HepG2 (cell line): ENCODE results near the gene GLDN. TPM values are rescaled to one million over a fixed set of nuclear protein-coding genes. Genes with fewer than 3 reads are reported as not detected.

Experiments
- ATAC-seq: fragments of 200-7000 bp; cut with Tn5 transposase; 3 replicates; pipeline ENCODE4 v1.9.1; 2020; ENCODE audit warnings: mild to moderate bottlenecking, moderate library complexity
- BruUV-seq: library from RNA; stranded (reverse); fragments of 400-500 nt; replicated peaks from 2 replicates; lab custom pipeline; 2021; lab: Mats Ljungman, UMichigan
- CTCF ChIA-PET: fragments of 300-600 bp; formaldehyde crosslinking; extraction: SDS; loops from one replicate; lab custom pipeline; 2021; ENCODE audit warnings: low total read pairs, inconsistent platforms, low intra/inter-chr PET ratio; lab: Yijun Ruan, JAX
- POLR2A ChIA-PET: fragments of 350-600 bp; sonication (Branson Sonifier 250); formaldehyde crosslinking; loops from one replicate; lab custom pipeline; 2020; ENCODE audit warnings: antibody characterized with exemption, inconsistent platforms; lab: Yijun Ruan, JAX
- DNase-seq: peaks from one replicate; pipeline ENCODE4 v3.0.0-alpha.2; 2015; ENCODE audit warnings: low spot score
- FAIRE-seq: peaks from 3 replicates; lab custom pipeline; 2011; peaks lifted over from hg19 to GRCh38; lab: Jason Lieb, UNC
- H2AFZ ChIP-seq: one replicate; pipeline ENCODE4 v1.6.1; 2011; ENCODE audit warnings: low read length, inconsistent platforms
- H3K27ac ChIP-seq: fragments of 300-600 bp; 3 replicates; pipeline ENCODE4 v1.8.0; 2011; ENCODE audit warnings: mixed run types, mild to moderate bottlenecking, mixed read lengths, low read length, inconsistent platforms; ENCODE audit not compliant: insufficient read depth; ENCODE audit errors: extremely low read length
- H3K27me3 ChIP-seq, 2 experiments: fragments of 200-600 bp in 1 of 2; 2 replicates in 1 of 2; 3 replicates in 1 of 2; pipeline versions ENCODE4 v1.6.0 to v1.8.0; 2011; ENCODE audit warnings: low read length in 2 of 2, mild to moderate bottlenecking in 2 of 2, moderate library complexity in 2 of 2, inconsistent platforms in 1 of 2; ENCODE audit not compliant: insufficient read depth in 2 of 2, control insufficient read depth in 1 of 2
- H3K36me3 ChIP-seq, 2 experiments: fragments of 200-600 bp in 1 of 2; replicated peaks in 1 of 2; 2 replicates in 1 of 2; 3 replicates in 1 of 2; pipeline versions ENCODE4 v1.5.1 to v1.8.0; 2011; ENCODE audit warnings: low read length in 2 of 2, inconsistent platforms in 1 of 2; ENCODE audit not compliant: insufficient read depth in 2 of 2, control insufficient read depth in 1 of 2
- H3K4me1 ChIP-seq: 2 replicates; pipeline ENCODE4 v1.5.1; 2012; ENCODE audit warnings: low read length, inconsistent platforms; ENCODE audit not compliant: insufficient read depth
- H3K4me2 ChIP-seq: 2 replicates; pipeline ENCODE4 v1.6.0; 2011; ENCODE audit warnings: low read depth, low read length, inconsistent platforms
- H3K4me3 ChIP-seq, 3 experiments: fragments of 200-600 bp in 1 of 3; sonication (generic), shearing (Covaris generic) in 1 of 3; replicated peaks in 1 of 3; 2 replicates each; pipeline ENCODE4 v1.5.1; 2011 to 2016; ENCODE audit warnings: low read length in 3 of 3, inconsistent platforms in 2 of 3, low read depth in 2 of 3, mild to moderate bottlenecking in 2 of 3, control low read depth in 1 of 3, mixed read lengths in 1 of 3; ENCODE audit not compliant: insufficient read depth in 1 of 3
- H3K79me2 ChIP-seq: one replicate; pipeline ENCODE4 v1.6.1; 2011; ENCODE audit warnings: low read length, inconsistent platforms; ENCODE audit not compliant: insufficient read depth
- H3K9ac ChIP-seq: 2 replicates; pipeline ENCODE4 v1.6.0; 2011; ENCODE audit warnings: mild to moderate bottlenecking, low read depth, low read length, inconsistent platforms; ENCODE audit not compliant: insufficient read depth
- H3K9me3 ChIP-seq: 2 replicates; pipeline ENCODE4 v1.5.1; 2012; ENCODE audit warnings: mild to moderate bottlenecking, low read length
- H4K20me1 ChIP-seq: 2 replicates; pipeline ENCODE4 v1.6.0; 2011; ENCODE audit warnings: inconsistent platforms, mild to moderate bottlenecking, low read length, moderate library complexity; ENCODE audit not compliant: insufficient read depth
- ATF3 ChIP-seq: sonication (generic); formaldehyde crosslinking; IDR thresholded peaks from 2 replicates; pipeline ENCODE4 v1.4.0; 2020; ENCODE audit warnings: missing genetic modification reagents
- ELF1 ChIP-seq: sonication (generic); formaldehyde crosslinking; IDR thresholded peaks from 2 replicates; pipeline ENCODE4 v1.4.0; 2020; ENCODE audit warnings: missing genetic modification reagents
- FOXP1 ChIP-seq, 2 experiments: fragments of 450-650 bp in 1 of 2; IDR thresholded peaks; 2 replicates each; pipeline ENCODE4 v1.6.1; 2017 to 2018; ENCODE audit warnings: antibody characterized with exemption in 1 of 2
- MYNN ChIP-seq: sonication (generic); formaldehyde crosslinking; IDR thresholded peaks from 2 replicates; pipeline ENCODE4 v1.4.0; 2020; ENCODE audit warnings: mild to moderate bottlenecking, low read depth, missing genetic modification reagents
- NFE2 ChIP-seq: sonication (generic); formaldehyde crosslinking; IDR thresholded peaks from 2 replicates; pipeline ENCODE4 v1.4.0; 2020; ENCODE audit warnings: missing genetic modification reagents
- PRPF4 ChIP-seq: fragments of 200-400 bp; formaldehyde crosslinking; IDR thresholded peaks from 2 replicates; pipeline ENCODE4 v1.6.1; 2016; ENCODE audit warnings: low read length, low read depth; ENCODE audit not compliant: poor library complexity, severe bottlenecking
- RFX1 ChIP-seq: fragments of 450-650 bp; IDR thresholded peaks from 2 replicates; pipeline ENCODE4 v1.6.1; 2017
- SRY ChIP-seq: sonication (generic); formaldehyde crosslinking; IDR thresholded peaks from 2 replicates; pipeline ENCODE4 v1.8.0; 2022; ENCODE audit warnings: mild to moderate bottlenecking, missing genetic modification reagents
- ZC3H4 ChIP-seq: sonication (generic); formaldehyde crosslinking; IDR thresholded peaks from 2 replicates; pipeline ENCODE4 v1.4.0; 2020; ENCODE audit warnings: missing genetic modification reagents, borderline replicate concordance
- ZFP90 ChIP-seq: sonication (generic); formaldehyde crosslinking; IDR thresholded peaks from 2 replicates; pipeline ENCODE4 v1.8.0; 2022; ENCODE audit warnings: missing genetic modification reagents, mild to moderate bottlenecking, inconsistent platforms, borderline replicate concordance
- ZNF136 ChIP-seq: sonication (generic); formaldehyde crosslinking; IDR thresholded peaks from 2 replicates; pipeline ENCODE4 v1.8.1; 2022; ENCODE audit warnings: low read depth, mild to moderate bottlenecking, moderate library complexity, missing genetic modification reagents
- ZNF256 ChIP-seq: sonication (generic); formaldehyde crosslinking; conservative IDR thresholded peaks from 2 replicates; pipeline ENCODE4 v1.4.0; 2020; ENCODE audit warnings: missing genetic modification reagents
- ZNF3 ChIP-seq: IDR thresholded peaks from 2 replicates; pipeline ENCODE4 v1.7.0; 2017; ENCODE audit warnings: inconsistent platforms
- ZNF615 ChIP-seq: sonication (generic); formaldehyde crosslinking; IDR thresholded peaks from 2 replicates; pipeline ENCODE4 v1.5.0; 2020; ENCODE audit warnings: mild to moderate bottlenecking, missing genetic modification reagents, borderline replicate concordance
- ZNF704 ChIP-seq: sonication (generic); formaldehyde crosslinking; IDR thresholded peaks from 2 replicates; pipeline ENCODE4 v1.8.1; 2023; ENCODE audit warnings: mild to moderate bottlenecking, inconsistent platforms, moderate library complexity, missing genetic modification reagents, borderline replicate concordance
- WGBS: methylation state at CpG from one replicate; pipeline ENCODE4 v1.1.6; 2017; ENCODE audit warnings: low lambda C conversion rate; 5-methylcytosine and 5-hydroxymethylcytosine counted together
- in situ Hi-C: cut with HindIII; loops from 2 replicates; pipeline ENCODE4 v1.10.0; 2017; ENCODE audit warnings: low pct_unique_long_range_greater_than_20kb; ENCODE audit not compliant: extremely low pct_ligation_motif_present
- intact Hi-C: fragments of 100-400 bp; cut with micrococcal nuclease; formaldehyde crosslinking; loops from one replicate; pipeline ENCODE4 v1.10.0; 2022; ENCODE audit not compliant: unreplicated experiment
- polyA plus RNA-seq, 8 experiments: library from polyadenylated mRNA; depleted of rRNA in 3 of 8; stranded (reverse) in 7 of 8; unstranded in 1 of 8; fragments of >200 nt; fragmentation: Illumina TruSeq in 4 of 8; extraction: Trizol in 4 of 8; gene quantifications; 2 replicates each; pipeline versions ENCODE4 v1.2.1 to v1.2.3, GENCODE V29; 2011 to 2016; ENCODE audit warnings: low read depth in 4 of 8, missing spikeins in 1 of 8, mixed read lengths in 1 of 8; ENCODE audit not compliant: insufficient read depth in 1 of 8
- total RNA-seq, 5 experiments: library from RNA; depleted of rRNA; stranded (reverse); fragments of >200 nt; fragmentation: Illumina TruSeq; extraction: Trizol; gene quantifications; 2 replicates each; pipeline ENCODE4 v1.2.3, GENCODE V29; 2016; ENCODE audit warnings: low read depth in 1 of 5

Gene GLDN
- total and polyA plus RNA-seq, 2 of the 13 experiments (the other 11 are each of a cell fraction or from before 2014, with no cell fraction given) = 0.86 to 1.0 TPM

- CTCF ChIA-PET = no interaction called here
- no TSS peak for BruUV-seq
These were observed 31.4 kb upstream of the GLDN start for GRCh38 chr15:51310064-51310463.

More at GRCh38 chr15:51310064-51310463, 31.4 kb upstream of the GLDN start:
- FAIRE-seq (no peak), DNase-seq (no peak), ATAC-seq (no peak)
- H3K4me3 ChIP-seq = no peak overlapping the region
- H4K20me1 ChIP-seq = no peaks in the 10 kb centered on the region
- POLR2A ChIA-PET = interaction anchor here (3.1 kb wide), 1 partner anchor 11 kb away, joined by 19 read pairs; no protein-coding TSS in a partner anchor
- H2AFZ ChIP-seq = no peak overlapping the region
- H3K27me3 ChIP-seq = no peaks in the 10 kb centered on the region
- no peak overlapping the region for H3K4me2 ChIP-seq
- H3K79me2 ChIP-seq = peaks cover 4% of the 10 kb centered on the region
- no peak overlapping the region for H3K27ac ChIP-seq
- in situ Hi-C loops = no loop called here
- peaks cover 63% of the 10 kb centered on the region for H3K4me1 ChIP-seq
- intact Hi-C loops = no loop called here
- peaks cover 0 to 4% of the 10 kb centered on the region in 2 experiments; a peak in 2 of 5 replicates for H3K36me3 ChIP-seq
- H3K9me3 ChIP-seq = no peaks in the 10 kb centered on the region
- no peak overlapping the region for H3K9ac ChIP-seq
- WGBS = 98% methylated on average over 2 of the region's 2 CpGs
- TF ChIP-seq ZC3H4 (CRISPR knock-in tag) (no peak), ATF3 (CRISPR knock-in tag) (no peak), ZNF256 (CRISPR knock-in tag) (no peak), SRY (CRISPR knock-in tag) (no peak), ZNF136 (CRISPR knock-in tag) (no peak), ZFP90 (CRISPR knock-in tag) (no peak), ZNF3 (no peak), ZNF615 (no peak), ZNF704 (CRISPR knock-in tag) (no peak), PRPF4 (no peak), FOXP1 (IDR thresholded peaks at IDR 0.05) (no peak), FOXP1 (CRISPR knock-in tag; IDR thresholded peaks at IDR 0.05) (no peak), ELF1 (CRISPR knock-in tag) (no peak), MYNN (no peak), NFE2 (CRISPR knock-in tag) (no peak), RFX1 (no peak)
